Body of pancreas (tissue), 4 donors: ENCODE measurements around the gene PDE4D. TPM values are rescaled to one million over a fixed set of nuclear protein-coding genes. Genes with fewer than 3 reads are reported as not detected.
A peak's percentile ranks its signal among the peaks of the same experiment; 100 is the strongest.

Experiments used
- ATAC-seq: fragments of 150-250 bp; one replicate; pipeline ENCODE4 v1.9.1; 2016
- DNase-seq, 4 donors: peaks; one replicate each; pipeline ENCODE4 v3.0.0-alpha.2; 2019
- H3K27ac ChIP-seq, 4 donors: fragments of 200-600 bp; sonication (generic); 1 replicate in 3 of 4; 2 replicates in 1 of 4; pipeline versions ENCODE4 v1.5.1 to v1.6.1; 2016 to 2019; ENCODE audit warnings: mild to moderate bottlenecking in 1 of 4, mixed read lengths in 1 of 4, moderate library complexity in 1 of 4
- H3K27me3 ChIP-seq, 2 donors: fragments of 200-600 bp; sonication (generic); one replicate each; pipeline ENCODE4 v1.6.0; 2016; ENCODE audit warnings: mild to moderate bottlenecking in 1 of 2
- H3K36me3 ChIP-seq, 2 donors: fragments of 200-600 bp; sonication (generic); replicated peaks in 1 of 2; 2 replicates each; pipeline ENCODE4 v1.5.1; 2016; ENCODE audit warnings: low read depth in 2 of 2; ENCODE audit not compliant: insufficient read depth in 1 of 2
- H3K4me1 ChIP-seq: fragments of 200-600 bp; sonication (generic); one replicate; pipeline ENCODE4 v1.6.0; 2016
- H3K4me3 ChIP-seq, 2 donors: fragments of 200-600 bp; sonication (generic); 1 replicate in 1 of 2; 2 replicates in 1 of 2; pipeline ENCODE4 v1.5.1; 2016 to 2019
- H3K9me3 ChIP-seq, 3 donors: fragments of 200-600 bp; sonication (generic); 1 replicate in 2 of 3; 2 replicates in 1 of 3; pipeline ENCODE4 v1.5.1; 2016
- CTCF ChIP-seq, 7 experiments: fragments of 450-650 bp in 4 of 7; fragments of 200-600 bp in 3 of 7; sonication (generic) in 3 of 7; IDR thresholded peaks; one replicate each; pipeline ENCODE4 v1.5.1; 2016 to 2019; ENCODE audit warnings: antibody characterized with exemption in 7 of 7
- POLR2A ChIP-seq, 3 donors: fragments of 450-650 bp; IDR thresholded peaks; one replicate each; pipeline ENCODE4 v1.6.1; 2016; ENCODE audit warnings: antibody characterized with exemption in 3 of 3, mild to moderate bottlenecking in 2 of 3
- WGBS, 2 donors: methylation state at CpG; one replicate each; pipeline ENCODE4 v1.1.5; 2017; 5-methylcytosine and 5-hydroxymethylcytosine counted together
- intact Hi-C: fragments of 100-400 bp; cut with DNase I; formaldehyde crosslinking; loops from one replicate; pipeline ENCODE4 v1.15.1; 2023
- total RNA-seq, 2 donors: library from RNA; depleted of rRNA; stranded (reverse); fragments of >200 nt; gene quantifications; one replicate each; pipeline ENCODE4 v1.1.0, GENCODE V29; 2016

The PDE4D gene
- total RNA-seq, 2 donors from 2014 or later = 8.6 to 9.2 TPM

GRCh38 chr5:59095480-59095879 is 798.0 kb downstream of the PDE4D start:
- TF ChIP-seq CTCF (IDR thresholded peaks at IDR 0.05) (no peak), POLR2A (IDR thresholded peaks at IDR 0.05) (no peak)
- Histone ChIP-seq H3K27me3 (no peaks in the 10 kb centered on the region), H3K4me1 (no peaks in the 10 kb centered on the region), H3K36me3 (no peaks in the 10 kb centered on the region), H3K9me3 (no peaks in the 10 kb centered on the region), H3K27ac (no peak overlapping the region), H3K4me3 (no peak overlapping the region)
- 63 to 78% methylated on average over 1 of the region's 1 CpG for WGBS, 2 donors
- ATAC-seq (peak; percentile 21), DNase-seq (no peak)
- intact Hi-C loops = no loop called here

- 75 to 78% methylated on average over 2 of the region's 2 CpGs for WGBS, 2 donors
- TF ChIP-seq POLR2A (IDR thresholded peaks at IDR 0.05) (no peak), CTCF (IDR thresholded peaks at IDR 0.05) (no peak)
- H3K27me3 ChIP-seq = no peaks in the 10 kb centered on the region
- no peaks in the 10 kb centered on the region for H3K36me3 ChIP-seq
- intact Hi-C loops = no loop called here
- ATAC-seq = no peak
- H3K4me1 ChIP-seq = no peaks in the 10 kb centered on the region
- H3K9me3 ChIP-seq = no peaks in the 10 kb centered on the region
- H3K4me3 ChIP-seq = no peak overlapping the region
- no peak overlapping the region for H3K27ac ChIP-seq
- DNase-seq = no peak
Measured at GRCh38 chr5:59094864-59095263, 798.7 kb downstream of the PDE4D start.

GRCh38 chr5:59093329-59093728 is 800.2 kb downstream of the PDE4D start:
- no peaks in the 10 kb centered on the region for H3K4me1 ChIP-seq
- H3K36me3 ChIP-seq = no peaks in the 10 kb centered on the region
- H3K4me3 ChIP-seq = no peak overlapping the region
- DNase-seq (no peak), ATAC-seq (no peak)
- H3K27me3 ChIP-seq = no peaks in the 10 kb centered on the region
- TF ChIP-seq POLR2A (IDR thresholded peaks at IDR 0.05) (no peak), CTCF (IDR thresholded peaks at IDR 0.05) (no peak)
- H3K27ac ChIP-seq = no peak overlapping the region
- intact Hi-C loops = no loop called here
- H3K9me3 ChIP-seq = no peaks in the 10 kb centered on the region
- 76 to 82% methylated on average over 6 of the region's 6 CpGs for WGBS, 2 donors

- ATAC-seq = no peak
- intact Hi-C loops = no loop called here
Measured at GRCh38 chr5:59092758-59093157, 800.8 kb downstream of the PDE4D start.

More at GRCh38 chr5:59092758-59093157, 800.8 kb downstream of the PDE4D start:
- DNase-seq = no peak
- Histone ChIP-seq H3K4me3 (no peak overlapping the region), H3K4me1 (no peaks in the 10 kb centered on the region), H3K36me3 (no peaks in the 10 kb centered on the region), H3K9me3 (no peaks in the 10 kb centered on the region), H3K27ac (no peak overlapping the region), H3K27me3 (no peaks in the 10 kb centered on the region)
- TF ChIP-seq CTCF (IDR thresholded peaks at IDR 0.05) = no peak
- TF ChIP-seq POLR2A (IDR thresholded peaks at IDR 0.05) = no peak
- 74 to 83% methylated on average over 5 of the region's 5 CpGs for WGBS, 2 donors
